Glutamatergic neuron (in vitro differentiated cells): Measurements from ENCODE around the gene NIPBL. TPM values are rescaled to one million over a fixed set of nuclear protein-coding genes. Genes with fewer than 3 reads are reported as not detected.
"Not testable (repeated sequence)": the region's sequence is repeated elsewhere in the genome, so short reads cannot be mapped to it uniquely, and the experiment has no call there.

Source experiments
- DNase-seq: peaks from one replicate; pipeline ENCODE4 v3.0.0; 2022
- H3K27ac Mint-ChIP-seq: one replicate; pipeline ENCODE4 v1.8.0; 2020; ENCODE audit warnings: mild to moderate bottlenecking, mixed read lengths, inconsistent platforms; ENCODE audit not compliant: unreplicated experiment
- H3K27me3 Mint-ChIP-seq: one replicate; pipeline ENCODE4 v1.8.0; 2020; ENCODE audit warnings: mild to moderate bottlenecking, moderate library complexity, mixed read lengths, inconsistent platforms; ENCODE audit not compliant: unreplicated experiment
- H3K36me3 Mint-ChIP-seq: one replicate; pipeline ENCODE4 v1.8.0; 2020; ENCODE audit warnings: mild to moderate bottlenecking, mixed read lengths, inconsistent platforms; ENCODE audit not compliant: unreplicated experiment
- H3K4me1 Mint-ChIP-seq: one replicate; pipeline ENCODE4 v1.8.0; 2020; ENCODE audit warnings: mild to moderate bottlenecking, low read depth, mixed read lengths, inconsistent platforms; ENCODE audit not compliant: unreplicated experiment
- H3K4me3 Mint-ChIP-seq: one replicate; pipeline ENCODE4 v1.8.0; 2020; ENCODE audit warnings: mild to moderate bottlenecking, mixed read lengths, inconsistent platforms; ENCODE audit not compliant: unreplicated experiment
- H3K9me3 Mint-ChIP-seq: one replicate; pipeline ENCODE4 v1.8.0; 2020; ENCODE audit warnings: mild to moderate bottlenecking, moderate library complexity, mixed read lengths, inconsistent platforms; ENCODE audit not compliant: unreplicated experiment
- total RNA-seq: library from RNA; stranded (reverse); fragmentation: NEBNext Ultra II Directional; extraction: Animal tissue kit (Norgen Biotek cat#: 25700); gene quantifications from one replicate; pipeline ENCODE4 v1.2.1, GENCODE V29; 2021; ENCODE audit not compliant: unreplicated experiment
- TF ChIP-seq, protein P1 (sequence below): fragments of 200-600 bp; sonication (generic); IDR thresholded peaks from one replicate; pipeline ENCODE4 v1.5.0; 2021; ENCODE audit not compliant: partially characterized antibody, unreplicated experiment

The NIPBL gene
- total RNA-seq, 1 donor from 2014 or later = 81.1 TPM

DNA sequence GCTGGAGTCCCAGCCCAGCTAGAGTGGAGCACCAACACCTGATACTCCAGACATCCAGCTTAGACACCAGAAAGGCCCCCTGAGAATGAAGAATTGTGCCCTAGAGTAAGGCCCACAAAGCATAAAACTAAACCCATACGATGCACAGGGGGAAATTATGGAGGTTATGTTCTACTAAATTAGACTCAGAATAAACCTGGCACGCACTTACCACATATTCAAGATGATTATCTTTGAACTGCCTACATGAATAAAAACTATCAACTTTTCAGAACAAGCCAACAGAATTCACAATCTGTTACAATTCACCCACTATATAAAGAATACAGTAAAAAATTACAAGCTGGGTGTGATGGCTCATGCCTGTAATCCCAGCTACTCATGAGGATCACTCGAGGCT lies 204.1 kb downstream of the NIPBL start:
- no peak overlapping the region for H3K27ac Mint-ChIP-seq
- TF ChIP-seq, protein P1, sequence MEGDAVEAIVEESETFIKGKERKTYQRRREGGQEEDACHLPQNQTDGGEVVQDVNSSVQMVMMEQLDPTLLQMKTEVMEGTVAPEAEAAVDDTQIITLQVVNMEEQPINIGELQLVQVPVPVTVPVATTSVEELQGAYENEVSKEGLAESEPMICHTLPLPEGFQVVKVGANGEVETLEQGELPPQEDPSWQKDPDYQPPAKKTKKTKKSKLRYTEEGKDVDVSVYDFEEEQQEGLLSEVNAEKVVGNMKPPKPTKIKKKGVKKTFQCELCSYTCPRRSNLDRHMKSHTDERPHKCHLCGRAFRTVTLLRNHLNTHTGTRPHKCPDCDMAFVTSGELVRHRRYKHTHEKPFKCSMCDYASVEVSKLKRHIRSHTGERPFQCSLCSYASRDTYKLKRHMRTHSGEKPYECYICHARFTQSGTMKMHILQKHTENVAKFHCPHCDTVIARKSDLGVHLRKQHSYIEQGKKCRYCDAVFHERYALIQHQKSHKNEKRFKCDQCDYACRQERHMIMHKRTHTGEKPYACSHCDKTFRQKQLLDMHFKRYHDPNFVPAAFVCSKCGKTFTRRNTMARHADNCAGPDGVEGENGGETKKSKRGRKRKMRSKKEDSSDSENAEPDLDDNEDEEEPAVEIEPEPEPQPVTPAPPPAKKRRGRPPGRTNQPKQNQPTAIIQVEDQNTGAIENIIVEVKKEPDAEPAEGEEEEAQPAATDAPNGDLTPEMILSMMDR = no peak

DNA sequence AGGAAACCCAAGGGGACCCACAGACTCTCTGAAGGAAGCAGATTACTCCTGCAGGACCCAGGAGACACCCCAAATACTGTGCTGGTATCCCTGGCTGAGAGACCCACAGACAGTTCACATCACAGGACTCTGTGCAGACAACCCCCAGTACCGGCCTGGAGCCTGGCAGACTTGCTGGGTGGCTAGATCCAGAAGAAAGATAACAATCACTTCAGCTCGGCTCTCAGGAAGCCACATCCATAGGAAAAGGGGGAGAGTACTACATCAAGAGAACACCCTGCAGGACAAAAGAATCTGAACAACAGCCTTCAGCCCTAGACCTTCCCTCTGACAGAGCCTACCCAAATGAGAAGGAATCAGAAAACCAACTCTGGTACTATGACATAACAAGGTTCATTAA lies 206.4 kb downstream of the NIPBL start:
- not testable (repeated sequence) for H3K27me3 Mint-ChIP-seq, H3K4me1 Mint-ChIP-seq, H3K9me3 Mint-ChIP-seq, DNase-seq, H3K4me3 Mint-ChIP-seq, H3K27ac Mint-ChIP-seq
- peaks cover 15% of the 10 kb centered on the region for H3K36me3 Mint-ChIP-seq

More for the DNA sequence above, 204.1 kb downstream of the NIPBL start:
- Mint-ChIP-seq H3K27me3 (no peaks in the 10 kb centered on the region), H3K4me1 (peaks cover 6% of the 10 kb centered on the region), H3K4me3 (no peak overlapping the region), H3K9me3 (no peaks in the 10 kb centered on the region), H3K36me3 (peaks cover 6% of the 10 kb centered on the region)
- no peak for DNase-seq

- H3K27ac Mint-ChIP-seq, H3K27me3 Mint-ChIP-seq, H3K4me3 Mint-ChIP-seq, H3K9me3 Mint-ChIP-seq, DNase-seq, H3K4me1 Mint-ChIP-seq: not testable (repeated sequence)
- peaks cover 19% of the 10 kb centered on the region for H3K36me3 Mint-ChIP-seq
Observed at GRCh38 chr5:37086026-37086425, 209.5 kb downstream of the NIPBL start.

GRCh38 chr5:37086466-37087173 lies 210.1 kb downstream of the NIPBL start:
- Mint-ChIP-seq H3K4me1 (peaks cover 6% of the 10 kb centered on the region), H3K9me3 (no peaks in the 10 kb centered on the region), H3K4me3 (no peak overlapping the region), H3K27ac (no peak overlapping the region), H3K36me3 (peaks cover 19% of the 10 kb centered on the region), H3K27me3 (no peaks in the 10 kb centered on the region)
- TF ChIP-seq, protein P1 = no peak
- DNase-seq = no peak

- no peak overlapping the region for H3K27ac Mint-ChIP-seq
- no peaks in the 10 kb centered on the region for H3K27me3 Mint-ChIP-seq
- no peaks in the 10 kb centered on the region for H3K4me1 Mint-ChIP-seq
- H3K36me3 Mint-ChIP-seq = peaks cover 19% of the 10 kb centered on the region
- no peak overlapping the region for H3K4me3 Mint-ChIP-seq
- TF ChIP-seq, protein P1 = no peak
- H3K9me3 Mint-ChIP-seq = no peaks in the 10 kb centered on the region
- no peak for DNase-seq
Observed at GRCh38 chr5:37088009-37088408, 211.4 kb downstream of the NIPBL start.

DNA sequence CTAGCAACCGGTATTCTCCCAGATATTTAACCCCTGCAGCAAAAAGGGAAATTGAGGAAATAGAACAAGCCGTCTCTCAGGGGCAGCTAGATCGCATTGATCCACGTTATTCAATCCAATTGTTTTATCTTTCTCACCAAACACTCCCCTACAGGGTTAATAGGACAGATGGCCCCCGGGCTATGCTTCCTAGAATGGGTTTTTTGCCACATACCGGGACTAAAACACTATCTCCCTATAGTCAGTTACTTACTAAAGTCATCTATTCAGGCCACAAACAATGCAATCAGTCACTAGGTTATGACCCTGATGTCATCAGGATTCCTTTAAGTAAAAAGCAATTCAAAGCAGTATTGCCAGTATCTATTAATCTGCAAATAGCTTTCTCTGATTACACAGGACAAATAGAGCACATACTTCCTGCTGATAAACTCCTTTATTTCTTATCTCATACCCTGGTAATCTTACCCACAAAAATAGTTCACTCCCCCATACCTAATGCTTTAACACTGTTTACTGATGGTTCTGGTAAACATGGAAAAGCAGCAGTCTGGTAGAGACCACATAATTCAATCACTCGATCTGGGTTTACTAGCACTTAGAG lies 213.7 kb downstream of the NIPBL start:
- Mint-ChIP-seq H3K27ac (no peak overlapping the region), H3K4me1 (no peaks in the 10 kb centered on the region), H3K27me3 (no peaks in the 10 kb centered on the region), H3K36me3 (peaks cover 28% of the 10 kb centered on the region), H3K9me3 (no peaks in the 10 kb centered on the region), H3K4me3 (no peak overlapping the region)
- TF ChIP-seq, protein P1 = no peak
- no peak for DNase-seq
